ENCODE measurements around the gene CLDN7.

DNA sequence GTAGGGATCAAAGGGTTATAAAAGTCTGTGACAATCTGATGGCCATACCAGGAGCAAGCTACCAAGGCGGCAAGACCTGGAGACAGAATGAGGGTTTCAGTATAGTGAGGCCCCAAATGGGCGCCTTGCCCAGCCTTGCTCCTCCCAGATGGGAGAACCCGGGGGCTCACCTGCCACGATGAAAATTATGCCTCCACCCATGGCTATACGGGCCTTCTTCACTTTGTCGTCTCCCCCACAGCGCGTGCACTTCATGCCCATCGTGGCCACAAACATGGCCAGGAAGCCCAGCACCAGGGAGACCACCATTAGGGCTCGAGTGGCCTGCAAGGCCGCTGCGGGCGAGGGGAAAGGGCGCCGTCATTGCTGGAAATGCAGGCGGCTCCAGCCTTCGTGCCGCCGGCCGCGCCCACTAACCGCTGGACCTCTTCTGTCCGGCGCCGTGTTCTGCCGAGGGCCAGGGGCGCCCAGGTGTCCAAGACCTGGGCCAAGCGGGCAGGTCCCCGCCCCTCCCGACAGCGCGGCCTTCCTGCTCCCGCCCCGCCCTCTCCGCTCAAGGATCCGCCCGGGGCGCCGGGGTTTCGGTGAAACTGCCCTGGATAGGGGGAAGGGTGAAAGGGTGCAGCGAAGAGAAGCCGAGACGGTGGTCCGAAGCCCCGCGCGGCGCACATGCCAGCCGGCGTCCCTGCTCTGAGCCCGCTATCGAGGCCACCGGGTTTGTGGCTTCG is 1.5 kb downstream of the CLDN7 start:
- TF ChIP-seq, protein P1, sequence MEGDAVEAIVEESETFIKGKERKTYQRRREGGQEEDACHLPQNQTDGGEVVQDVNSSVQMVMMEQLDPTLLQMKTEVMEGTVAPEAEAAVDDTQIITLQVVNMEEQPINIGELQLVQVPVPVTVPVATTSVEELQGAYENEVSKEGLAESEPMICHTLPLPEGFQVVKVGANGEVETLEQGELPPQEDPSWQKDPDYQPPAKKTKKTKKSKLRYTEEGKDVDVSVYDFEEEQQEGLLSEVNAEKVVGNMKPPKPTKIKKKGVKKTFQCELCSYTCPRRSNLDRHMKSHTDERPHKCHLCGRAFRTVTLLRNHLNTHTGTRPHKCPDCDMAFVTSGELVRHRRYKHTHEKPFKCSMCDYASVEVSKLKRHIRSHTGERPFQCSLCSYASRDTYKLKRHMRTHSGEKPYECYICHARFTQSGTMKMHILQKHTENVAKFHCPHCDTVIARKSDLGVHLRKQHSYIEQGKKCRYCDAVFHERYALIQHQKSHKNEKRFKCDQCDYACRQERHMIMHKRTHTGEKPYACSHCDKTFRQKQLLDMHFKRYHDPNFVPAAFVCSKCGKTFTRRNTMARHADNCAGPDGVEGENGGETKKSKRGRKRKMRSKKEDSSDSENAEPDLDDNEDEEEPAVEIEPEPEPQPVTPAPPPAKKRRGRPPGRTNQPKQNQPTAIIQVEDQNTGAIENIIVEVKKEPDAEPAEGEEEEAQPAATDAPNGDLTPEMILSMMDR (conservative IDR thresholded peaks at IDR 0.05; ENCODE audit: low read depth, low read length) = no peak
- no peak for TF ChIP-seq EZH2phosphoT487 (IDR thresholded peaks at IDR 0.05; ENCODE audit: borderline replicate concordance, low read length)
